Activated T-helper 1 cell treated with Interleukin-2 at 50 U/mL for 16 hours (primary cell): ENCODE data around the gene CNPY4.

Experiments
- DNase-seq: peaks from one replicate; pipeline ENCODE4 v3.0.0-alpha.2; 2020; ENCODE audit warnings: low read depth

CNPY4 gene

DNA sequence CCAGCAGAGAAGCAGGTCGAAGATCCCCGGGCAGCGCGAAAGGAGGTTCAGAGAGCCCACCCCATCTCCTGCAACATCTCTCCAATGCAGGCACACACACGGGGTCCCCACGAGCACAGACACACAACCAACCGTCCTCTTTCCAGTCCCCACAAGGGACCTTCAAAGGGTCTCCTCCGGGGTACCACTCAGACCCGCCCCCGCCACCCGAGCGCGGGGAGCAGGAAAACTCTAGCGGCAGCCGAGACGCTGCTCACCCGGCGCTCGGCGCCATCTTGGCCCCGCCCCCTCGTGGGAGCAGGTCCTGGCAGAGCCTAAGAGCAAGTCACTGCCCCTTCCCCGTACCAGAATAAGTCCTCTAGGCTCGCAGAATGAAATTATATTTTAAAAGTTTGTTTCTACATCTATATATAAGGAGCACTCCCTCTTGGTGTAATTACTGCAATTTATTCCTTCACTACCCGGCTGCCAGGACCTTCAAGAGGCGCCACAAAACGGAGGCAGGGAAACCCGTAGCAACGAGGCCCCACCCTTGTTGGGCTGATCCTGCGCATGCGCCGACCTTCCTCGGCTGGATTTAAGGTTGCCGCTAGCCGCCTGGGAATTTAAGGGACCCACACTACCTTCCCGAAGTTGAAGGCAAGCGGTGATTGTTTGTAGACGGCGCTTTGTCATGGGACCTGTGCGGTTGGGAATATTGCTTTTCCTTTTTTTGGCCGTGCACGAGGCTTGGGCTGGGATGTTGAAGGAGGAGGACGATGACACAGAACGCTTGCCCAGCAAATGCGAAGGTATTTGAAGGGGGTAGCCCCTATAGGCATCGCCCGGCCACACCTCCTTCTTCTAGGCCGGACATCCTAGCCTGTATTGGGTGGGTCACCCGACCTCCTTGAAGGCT, at the start of gene CNPY4, which contains the start of gene TAF6:
Gene CNPY4, plus strand, starts transcription at position 563 of the 898 bp plus-strand sequence. Its CDS starts 111 bp downstream, at position 674.
Gene TAF6, minus strand, starts transcription at position 287 of the 898 bp plus-strand sequence. CDS start 5,149 bp downstream, outside the sequence.
- peak; percentile 90 for DNase-seq

- DNase-seq, result no peak
These were observed 49.4 kb upstream of the CNPY4 start for GRCh38 chr7:100069991-100070390.

DNA sequence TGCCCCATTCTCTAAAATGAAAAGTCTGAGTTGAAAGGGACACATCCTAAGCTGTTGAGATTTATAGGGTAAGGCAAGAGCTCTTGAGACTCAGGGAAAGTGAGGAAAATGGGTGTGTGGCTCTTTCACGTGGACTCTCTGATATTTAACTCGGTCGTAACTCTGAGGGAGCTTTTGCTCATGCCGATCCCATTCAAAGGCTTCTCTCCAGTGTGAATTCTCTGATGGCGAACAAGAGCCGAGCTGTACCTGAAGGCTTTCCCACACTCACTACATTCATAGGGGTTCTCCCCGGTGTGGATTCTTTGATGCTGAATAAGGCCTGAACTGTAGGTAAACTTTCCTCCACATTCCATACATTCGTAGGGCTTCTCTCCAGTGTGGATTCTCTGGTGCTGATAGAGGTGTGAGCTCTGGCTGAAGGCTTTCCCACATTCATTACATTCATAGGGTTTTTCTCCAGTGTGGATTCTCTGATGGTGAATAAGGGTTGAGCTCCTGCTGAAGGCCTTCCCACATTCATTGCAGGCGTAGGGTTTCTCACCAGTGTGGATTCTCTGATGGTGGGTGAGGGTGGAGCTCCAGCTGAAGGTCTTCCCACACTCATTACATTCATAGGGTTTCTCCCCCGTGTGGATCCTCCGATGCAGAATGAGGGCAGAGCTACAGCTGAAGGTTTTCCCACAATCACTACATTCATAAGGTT, 48.3 kb upstream of the CNPY4 start:
- DNase-seq, result no peak

- no peak for DNase-seq
These were observed 47.0 kb upstream of the CNPY4 start for GRCh38 chr7:100072462-100072861.

DNA sequence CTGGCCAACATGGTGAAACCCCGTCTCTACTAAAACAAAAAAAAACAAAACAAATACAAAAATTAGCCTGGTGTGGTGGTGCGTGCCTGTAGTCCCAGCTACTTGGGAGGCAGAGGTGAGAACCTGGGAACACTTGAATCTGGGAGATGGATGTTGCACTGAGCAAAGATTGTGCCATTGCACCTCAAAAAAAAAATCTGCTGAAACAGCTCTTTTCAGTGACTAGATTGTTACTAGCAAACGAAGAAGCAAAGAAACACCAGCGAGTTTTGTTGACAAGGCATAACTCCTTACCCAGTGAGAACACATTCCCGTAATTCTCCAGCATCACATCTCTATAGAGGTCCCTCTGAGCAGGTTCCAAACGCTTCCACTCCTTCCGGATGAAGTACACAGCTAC, 44.6 kb upstream of the CNPY4 start:
- DNase-seq, result no peak

DNA sequence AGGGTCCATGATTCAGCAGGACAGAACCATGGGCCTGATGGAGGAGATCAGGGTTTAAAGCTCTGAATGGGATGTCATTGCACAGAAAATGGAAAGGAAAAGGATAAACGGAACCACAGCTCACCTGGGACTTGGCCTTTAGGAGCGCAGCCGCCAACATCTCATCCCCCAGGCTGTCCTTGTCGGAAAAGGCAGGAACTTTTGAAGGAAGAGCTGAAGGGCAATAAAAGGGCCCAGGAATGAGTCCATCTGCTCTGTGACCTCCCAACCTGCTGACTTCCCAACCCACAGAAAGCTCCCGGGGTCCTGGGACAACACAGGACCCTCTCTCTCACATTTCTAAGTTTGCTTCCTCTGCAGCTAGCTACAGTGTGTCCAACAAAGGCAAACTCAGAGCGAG, 44.0 kb upstream of the CNPY4 start:
- DNase-seq, result no peak

- DNase-seq, result no peak
These were observed 42.2 kb upstream of the CNPY4 start for GRCh38 chr7:100077205-100077604.

DNA sequence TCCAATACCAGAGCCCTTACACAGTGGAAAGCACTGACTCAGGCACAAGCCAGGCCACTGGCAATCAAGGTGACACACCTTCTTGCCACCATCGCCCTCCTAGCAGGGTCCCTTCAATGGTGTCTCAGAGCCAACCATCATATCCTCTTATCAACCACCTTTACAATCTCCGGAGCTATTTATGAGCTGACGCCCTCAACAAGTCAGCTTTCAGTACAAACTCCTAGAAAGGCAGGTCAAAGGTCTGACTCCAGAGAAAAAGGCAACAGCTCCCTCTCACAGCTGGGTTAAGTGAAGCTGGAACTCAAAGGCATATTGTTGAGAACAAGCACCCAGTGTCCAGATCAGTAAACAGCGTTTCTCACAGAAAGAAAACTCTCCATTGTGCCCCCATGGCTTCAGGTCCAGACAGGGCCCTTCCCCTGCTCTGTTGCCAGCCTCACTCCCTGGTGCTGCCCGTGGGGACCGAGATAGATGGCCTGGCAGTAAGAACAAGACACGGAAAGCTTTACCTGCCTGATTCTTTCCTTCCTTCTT, 40.3 kb upstream of the CNPY4 start:
- DNase-seq, result no peak

DNA sequence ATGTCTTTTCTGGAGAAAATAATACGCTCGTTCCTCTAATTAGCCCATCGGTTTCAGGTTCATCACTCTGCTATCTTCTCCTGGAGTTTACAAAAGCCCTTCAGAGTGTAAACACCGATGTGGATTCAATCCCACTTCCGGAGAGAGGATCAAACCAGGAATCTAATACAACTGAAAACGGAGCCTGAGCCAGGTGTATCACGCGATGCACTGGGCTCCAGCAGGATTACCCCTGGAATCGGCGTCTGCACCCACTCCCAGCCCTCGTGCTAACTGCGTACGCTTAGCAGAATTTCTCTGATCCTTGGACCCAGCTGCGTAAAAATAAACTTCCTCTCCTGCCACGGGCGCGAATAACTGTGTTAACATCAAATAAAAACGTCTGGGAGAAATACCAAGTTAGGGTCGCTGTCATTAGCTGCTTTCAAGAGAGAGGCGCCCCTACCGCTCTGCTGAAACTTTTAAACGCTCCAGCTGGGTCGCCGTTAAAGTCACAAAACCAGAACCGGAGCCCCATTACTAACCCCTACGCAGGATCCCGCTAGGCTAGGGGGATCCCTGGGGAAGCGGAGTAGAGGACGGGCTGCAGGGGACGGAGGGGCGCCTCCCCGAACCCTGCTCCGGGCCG, 38.4 kb upstream of the CNPY4 start:
- DNase-seq, result no peak

DNA sequence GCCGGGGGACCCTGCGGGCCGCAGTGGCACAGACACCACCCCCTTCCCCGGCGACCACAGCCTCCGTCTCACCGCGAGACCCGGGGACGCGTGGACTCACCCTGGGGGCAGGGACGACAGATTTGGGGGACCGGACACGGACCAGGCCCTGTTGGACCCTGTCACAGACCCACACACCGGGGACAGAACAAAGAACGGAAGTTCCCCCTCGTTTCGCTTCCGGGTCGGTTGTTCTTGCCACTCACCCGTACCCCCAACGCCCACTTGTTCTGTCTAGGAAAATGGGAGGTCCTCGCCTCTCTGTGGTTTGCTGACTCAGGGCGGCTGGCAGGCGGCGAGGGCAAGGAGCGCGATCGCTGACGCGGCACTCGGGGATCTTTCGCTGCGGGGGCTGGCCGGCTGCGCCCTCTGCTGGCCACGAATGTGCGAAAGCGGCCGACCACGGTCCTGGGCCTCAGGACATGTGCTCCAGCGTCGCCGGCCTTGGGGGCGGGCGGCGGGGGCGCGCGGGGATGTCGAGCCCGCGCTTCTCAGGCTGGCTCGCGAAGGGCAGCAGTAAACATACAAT, 37.8 kb upstream of the CNPY4 start, which contains the start of gene ZNF3:
Gene ZNF3, minus strand, starts transcription at position 189 of the 568 bp plus-strand sequence. CDS start 4,366 bp downstream, outside the sequence.
- DNase-seq, result peak; percentile 96

DNA sequence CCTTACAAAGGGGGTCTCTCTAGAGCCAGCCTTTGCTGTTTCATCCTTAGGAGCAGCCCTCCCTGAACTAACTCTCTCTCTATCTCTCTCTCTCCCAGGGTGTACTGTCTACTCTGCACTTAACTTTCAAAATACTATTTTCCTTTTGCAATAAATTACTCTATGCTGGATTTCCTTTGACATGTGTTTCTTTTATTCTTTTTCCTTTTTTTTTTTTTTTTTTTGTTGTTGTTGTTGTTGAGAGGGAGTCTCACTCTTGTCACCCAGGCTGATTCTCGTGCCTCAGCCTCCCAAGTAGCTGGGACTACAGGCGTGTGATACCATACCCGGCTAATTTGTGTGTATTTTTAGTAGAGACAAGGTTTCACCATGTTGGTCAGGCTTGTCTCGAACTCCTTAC, 36.5 kb upstream of the CNPY4 start:
- DNase-seq, result no peak

DNA sequence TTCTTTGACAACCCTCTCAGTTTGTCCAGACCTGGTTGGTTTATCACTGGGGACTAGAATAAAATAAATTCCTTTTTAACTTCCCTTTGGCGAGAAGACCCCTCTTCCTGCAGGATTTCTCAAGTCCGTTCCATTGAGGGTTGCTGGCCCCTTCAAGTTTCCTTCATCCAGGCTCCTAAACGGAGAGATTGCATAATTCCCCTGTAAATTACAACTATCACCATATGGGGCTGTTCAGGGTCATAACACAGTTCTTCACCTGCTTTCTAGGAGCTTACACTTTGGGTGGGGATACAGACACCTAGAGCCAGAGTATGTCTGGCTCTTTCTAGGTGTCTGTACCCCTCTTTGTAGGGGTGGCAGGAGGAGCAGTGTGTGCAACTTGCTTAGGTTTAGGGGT, 33.9 kb upstream of the CNPY4 start:
- DNase-seq, result no peak

- no peak for DNase-seq
These were observed 32.2 kb upstream of the CNPY4 start for GRCh38 chr7:100087055-100087750.

GRCh38 chr7:100088095-100088620, 31.3 kb upstream of the CNPY4 start:
- DNase-seq, result no peak

- peak; percentile 79 for DNase-seq
These were observed 30.6 kb upstream of the CNPY4 start, which contains the start of gene COPS6 for GRCh38 chr7:100088621-100089457. Gene COPS6, plus strand, starts transcription at chr7:100088969. Its CDS starts 22 bp downstream, at chr7:100088991.

DNA sequence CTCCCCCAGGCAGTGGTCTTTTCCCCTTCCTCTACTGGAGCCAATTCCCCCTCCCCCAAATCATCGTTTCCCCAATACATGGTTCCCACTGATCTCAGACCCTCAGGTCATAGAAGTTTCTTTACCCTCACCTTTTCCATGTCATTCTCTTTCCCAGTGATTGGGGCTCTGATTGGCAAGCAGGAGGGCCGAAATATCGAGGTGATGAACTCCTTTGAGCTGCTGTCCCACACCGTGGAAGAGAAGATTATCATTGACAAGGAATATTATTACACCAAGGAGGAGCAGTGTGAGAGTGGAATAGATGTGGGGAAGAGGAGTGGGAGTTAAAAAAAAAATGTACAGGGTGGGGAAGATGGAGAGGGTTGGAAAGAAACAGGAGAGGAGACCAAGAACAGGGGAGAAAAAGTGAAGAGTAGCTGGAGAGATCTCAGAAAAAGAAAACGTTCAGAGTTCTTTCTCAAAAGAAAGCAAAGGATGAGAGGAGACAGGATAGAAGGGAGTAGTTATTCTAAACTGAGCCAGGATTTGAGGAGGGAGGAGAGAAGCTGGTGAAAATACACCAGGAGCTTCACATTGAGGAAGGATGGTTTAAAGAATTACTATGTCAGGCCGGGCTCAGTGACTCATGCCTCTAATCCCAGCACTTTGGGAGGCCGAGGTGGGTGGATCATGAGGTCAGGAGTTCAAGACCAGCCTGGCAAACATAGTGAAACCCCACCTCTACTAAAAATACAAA, 29.8 kb upstream of the CNPY4 start:
- no peak for DNase-seq

- DNase-seq, result no peak
These were observed 28.7 kb upstream of the CNPY4 start for GRCh38 chr7:100090527-100091410.
